K562 (cell line): ENCODE measurements around the gene KRTAP10-8. TPM values are rescaled to one million over a fixed set of nuclear protein-coding genes. Genes with fewer than 3 reads are reported as not detected.

Experiments used
- ATAC-seq: fragments of 200-7000 bp; cut with Tn5 transposase; 3 replicates; pipeline ENCODE4 v1.9.1; 2020; ENCODE audit warnings: moderate library complexity
- BruUV-seq: library from RNA; stranded (reverse); fragments of 400-500 nt; replicated peaks from 2 replicates; lab custom pipeline; 2021; lab: Mats Ljungman, UMichigan
- CTCF ChIA-PET: fragments of 300-600 bp; formaldehyde crosslinking; extraction: SDS; loops from one replicate; lab custom pipeline; 2021; ENCODE audit warnings: low intra/inter-chr PET ratio; lab: Yijun Ruan, JAX
- POLR2A ChIA-PET: fragments of 300-600, 350-650 bp; sonication (Branson Sonifier 250); formaldehyde crosslinking; extraction: SDS; loops from one replicate; lab custom pipeline; 2021; ENCODE audit warnings: antibody characterized with exemption, inconsistent platforms; lab: Yijun Ruan, JAX
- DNase-seq, 4 experiments: peaks; one replicate each; pipeline versions ENCODE4 v3.0.0 to v3.0.0-alpha.2; 2011 to 2018; ENCODE audit warnings: low spot score in 3 of 4, mixed read lengths in 3 of 4; ENCODE audit errors: extremely low read depth in 1 of 4
- FAIRE-seq: peaks from 2 replicates; lab custom pipeline; 2011; peaks lifted over from hg19 to GRCh38; lab: Jason Lieb, UNC
- H2AFZ ChIP-seq: 2 replicates; pipeline ENCODE4 v1.6.0; 2011; ENCODE audit warnings: low read depth, low read length, control low read depth, inconsistent platforms
- H3K27ac ChIP-seq: fragments of 200-600 bp; 3 replicates; pipeline ENCODE4 v1.8.0; 2011; ENCODE audit warnings: low read depth, mild to moderate bottlenecking, control low read depth, inconsistent platforms, low read length, moderate library complexity, mixed read lengths; ENCODE audit errors: extremely low read depth
- H3K27me3 ChIP-seq, 2 experiments: fragments of 300-600 bp in 1 of 2; 2 replicates in 1 of 2; 3 replicates in 1 of 2; pipeline versions ENCODE4 v1.6.0 to v1.8.0; 2011; ENCODE audit warnings: inconsistent platforms in 2 of 2, low read length in 2 of 2, mild to moderate bottlenecking in 1 of 2, mixed read lengths in 1 of 2, moderate library complexity in 1 of 2; ENCODE audit not compliant: control insufficient read depth in 2 of 2, insufficient read depth in 2 of 2
- H3K36me3 ChIP-seq: fragments of 300-600 bp; 3 replicates; pipeline ENCODE4 v1.8.0; 2011; ENCODE audit warnings: mild to moderate bottlenecking, low read length, inconsistent platforms; ENCODE audit not compliant: control insufficient read depth, insufficient read depth
- H3K4me1 ChIP-seq, 2 experiments: fragments of 200-600 bp in 1 of 2; replicated peaks in 1 of 2; 2 replicates in 1 of 2; 3 replicates in 1 of 2; pipeline versions ENCODE4 v1.5.1 to v1.8.0; 2011; ENCODE audit warnings: inconsistent platforms in 2 of 2, low read length in 2 of 2, mild to moderate bottlenecking in 1 of 2, mixed read lengths in 1 of 2, moderate library complexity in 1 of 2; ENCODE audit not compliant: control insufficient read depth in 2 of 2, insufficient read depth in 2 of 2
- H3K4me2 ChIP-seq: 2 replicates; pipeline ENCODE4 v1.6.1; 2011; ENCODE audit warnings: low read length, control low read depth, inconsistent platforms, mixed read lengths; ENCODE audit not compliant: insufficient read depth
- H3K4me3 ChIP-seq: fragments of 200-600 bp; sonication (generic), shearing (Covaris generic); 2 replicates; pipeline ENCODE4 v1.5.1; 2016; ENCODE audit warnings: control low read depth, inconsistent platforms
- H3K79me2 ChIP-seq: fragments of 200-600 bp; 3 replicates; pipeline ENCODE4 v1.8.0; 2011; ENCODE audit warnings: low read length, inconsistent platforms; ENCODE audit not compliant: control insufficient read depth, insufficient read depth
- H3K9ac ChIP-seq, 2 experiments: 2 replicates each; pipeline versions ENCODE4 v1.6.0 to v1.6.1; 2011; ENCODE audit warnings: low read depth in 2 of 2, low read length in 2 of 2, control low read depth in 1 of 2, inconsistent platforms in 1 of 2, mild to moderate bottlenecking in 1 of 2, mixed read lengths in 1 of 2; ENCODE audit not compliant: insufficient read depth in 1 of 2
- H3K9me1 ChIP-seq: one replicate; pipeline ENCODE4 v1.6.0; 2011; ENCODE audit warnings: inconsistent platforms, mild to moderate bottlenecking, low read length, moderate library complexity; ENCODE audit not compliant: control insufficient read depth, insufficient read depth
- H3K9me3 ChIP-seq: replicated peaks from 2 replicates; pipeline ENCODE4 v1.5.1; 2011; ENCODE audit warnings: low read depth, low read length, inconsistent platforms; ENCODE audit not compliant: control insufficient read depth, insufficient read depth
- H4K20me1 ChIP-seq: replicated peaks from 2 replicates; pipeline ENCODE4 v1.6.1; 2011; ENCODE audit warnings: low read length, inconsistent platforms, mixed read lengths; ENCODE audit not compliant: control insufficient read depth, insufficient read depth
- DIDO1 ChIP-seq: fragments of 450-650 bp; IDR thresholded peaks from 2 replicates; pipeline ENCODE4 v1.6.1; 2016; ENCODE audit warnings: low read depth, missing biosample characterization, missing genetic modification characterization
- FOS ChIP-seq: IDR thresholded peaks from 3 replicates; pipeline ENCODE4 v1.6.1; 2011; ENCODE audit not compliant: insufficient read length; ENCODE audit errors: extremely low read depth
- LCOR ChIP-seq: sonication (generic); formaldehyde crosslinking; IDR thresholded peaks from 2 replicates; pipeline ENCODE4 v1.8.0; 2022; ENCODE audit warnings: mild to moderate bottlenecking, missing genetic modification reagents
- PBX2 ChIP-seq, 2 experiments: IDR thresholded peaks in 1 of 2; conservative IDR thresholded peaks in 1 of 2; 2 replicates each; pipeline ENCODE4 v1.6.1; 2016; ENCODE audit warnings: low read depth in 2 of 2, mild to moderate bottlenecking in 1 of 2, missing compliant biosample characterization in 1 of 2, missing genetic modification characterization in 1 of 2, moderate library complexity in 1 of 2
- SIN3B ChIP-seq: fragments of 450-650 bp; IDR thresholded peaks from 2 replicates; pipeline ENCODE4 v1.6.1; 2017; ENCODE audit warnings: low read depth, mild to moderate bottlenecking, moderate library complexity
- SMAD3 ChIP-seq: fragments of 450-650 bp; formaldehyde crosslinking; conservative IDR thresholded peaks from 2 replicates; pipeline ENCODE4 v1.4.0; 2020; ENCODE audit warnings: mild to moderate bottlenecking
- XRCC4 ChIP-seq: IDR thresholded peaks from one replicate; pipeline ENCODE4 v1.6.1; 2011; ENCODE audit not compliant: insufficient read depth, insufficient read length; ENCODE audit errors: extremely low read depth
- ZFP36 ChIP-seq: fragments of 150-350 bp; IDR thresholded peaks from 2 replicates; pipeline ENCODE4 v1.6.1; 2018; ENCODE audit warnings: low read length, low read depth; ENCODE audit not compliant: partially characterized antibody
- ZFX ChIP-seq: sonication (generic); formaldehyde crosslinking; IDR thresholded peaks from 2 replicates; pipeline ENCODE4 v1.8.0; 2022; ENCODE audit warnings: mild to moderate bottlenecking, missing genetic modification reagents, moderate library complexity
- ZNF239 ChIP-seq: fragments of 250-450 bp; sonication (Bioruptor Pico); IDR thresholded peaks from 2 replicates; pipeline ENCODE4 v1.4.0; 2020; ENCODE audit warnings: mild to moderate bottlenecking
- WGBS: fragments of 100-300 bp; shearing (Covaris generic); methylation state at CpG from one replicate; pipeline ENCODE4 v1.1.6; 2016; ENCODE audit warnings: low coverage, mixed read lengths; ENCODE audit not compliant: insufficient coverage; ENCODE audit errors: missing lambda C conversion rate; 5-methylcytosine and 5-hydroxymethylcytosine counted together
- in situ Hi-C: fragments of 300-500 bp; cut with MboI; formaldehyde crosslinking; loops from 4 replicates; pipeline ENCODE4 v1.15.0; 2018; ENCODE audit warnings: inconsistent platforms, mixed read lengths
- intact Hi-C: fragments of 100-400 bp; cut with micrococcal nuclease; formaldehyde crosslinking; loops from 2 replicates; pipeline ENCODE4 v1.14.2; 2022
- polyA plus RNA-seq, 8 experiments: library from polyadenylated mRNA; depleted of rRNA in 4 of 8; stranded (reverse) in 5 of 8; unstranded in 3 of 8; fragments of >200 nt; fragmentation: Nextera tagmentation in 2 of 8; fragmentation: Illumina TruSeq in 1 of 8; extraction: Ambion mirVana in 2 of 8; extraction: Trizol in 1 of 8; gene quantifications; 2 replicates each; pipeline versions ENCODE4 v1.2.1 to v1.2.3, GENCODE V29; 2011 to 2014; ENCODE audit warnings: inconsistent platforms in 1 of 8, missing spikeins in 1 of 8
- total RNA-seq, 7 experiments: library from RNA; depleted of rRNA in 6 of 7; stranded (reverse); fragments of >200 nt in 6 of 7; fragmentation: Illumina TruSeq in 2 of 7; extraction: Trizol in 2 of 7; gene quantifications; 2 replicates each; pipeline versions ENCODE4 v1.2.1 to v1.2.3, GENCODE V29; 2011 to 2021; ENCODE audit warnings: low replicate concordance in 1 of 7

The KRTAP10-8 gene
- total and polyA plus RNA-seq, 9 of the 15 experiments (the other 6 are each of a cell fraction or from before 2014, with no cell fraction given): not detected

DNA sequence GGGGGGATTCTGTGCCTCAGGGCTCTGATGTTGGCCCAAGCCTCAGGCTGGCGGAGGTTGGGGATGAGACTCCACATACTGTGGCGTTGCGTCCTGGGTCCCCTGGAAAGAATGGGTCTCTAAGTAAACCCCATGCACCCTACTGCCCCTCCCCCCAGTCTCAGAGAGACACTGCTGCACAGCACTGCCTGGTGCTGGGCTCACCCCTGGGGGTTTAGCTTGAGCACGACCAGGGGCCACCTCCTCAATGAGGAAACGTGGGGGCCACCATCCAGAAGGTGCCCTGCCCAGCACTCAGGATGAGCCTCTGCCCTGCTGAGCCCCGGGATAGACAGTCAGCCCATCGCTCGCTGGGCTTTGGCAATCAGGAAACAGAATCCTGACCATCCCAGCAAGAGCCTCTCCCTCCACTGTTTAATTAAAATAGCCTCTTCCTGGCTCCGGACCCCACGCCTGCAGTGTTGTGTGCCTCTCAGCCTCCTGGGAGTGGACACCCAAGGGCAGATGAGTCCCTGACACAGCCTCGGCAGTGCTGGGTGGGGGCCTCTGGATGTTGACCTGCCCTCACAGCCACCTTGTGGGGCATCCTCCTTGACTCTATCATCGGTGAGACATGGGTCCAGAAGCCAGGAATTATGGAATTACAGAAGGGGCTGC is 41.9 kb upstream of the KRTAP10-8 start:
- no TSS peak for BruUV-seq
- Histone ChIP-seq H3K9me1 (no peaks in the 10 kb centered on the region), H3K27me3 (peaks cover 20 to 43% of the 10 kb centered on the region in 2 experiments; a peak in 3 of 5 replicates), H3K36me3 (no peaks in the 10 kb centered on the region), H2AFZ (no peak overlapping the region), H3K4me3 (no peak overlapping the region), H3K9ac (no peak overlapping the region), H3K79me2 (no peaks in the 10 kb centered on the region), H3K4me1 (peaks cover 0 to 24% of the 10 kb centered on the region in 2 experiments; a peak in 1 of 5 replicates), H3K4me2 (no peak overlapping the region), H3K27ac (no peak overlapping the region), H3K9me3 (no peaks in the 10 kb centered on the region), H4K20me1 (no peaks in the 10 kb centered on the region)
- ATAC-seq (no peak), DNase-seq (no peak), FAIRE-seq (no peak)
- 3% methylated on average over 11 of the region's 12 CpGs for WGBS
- in situ Hi-C loops (no loop called here), intact Hi-C loops (no loop called here)
- ChIA-PET POLR2A (no interaction called here), CTCF (no interaction called here)
- TF ChIP-seq SIN3B (no peak), ZNF239 (CRISPR knock-in tag) (no peak), ZFP36 (no peak), ZFX (CRISPR knock-in tag) (no peak), XRCC4 (no peak), FOS (no peak), DIDO1 (tag) (no peak), SMAD3 (CRISPR knock-in tag) (no peak), LCOR (CRISPR knock-in tag) (no peak), PBX2 (CRISPR knock-in tag; IDR thresholded peaks at IDR 0.05; ENCODE audit: low read depth) (no peak), PBX2 (tag; conservative IDR thresholded peaks at IDR 0.05; ENCODE audit: low read depth) (no peak)
